H9 (cell line): ENCODE results near the gene ILF2. TPM values are rescaled to one million over a fixed set of nuclear protein-coding genes. Genes with fewer than 3 reads are reported as not detected.
A peak's percentile ranks its signal among the peaks of the same experiment; 100 is the strongest.
"Not testable (repeated sequence)": the region's sequence is repeated elsewhere in the genome, so short reads cannot be mapped to it uniquely, and the experiment has no call there.

Experiments
- DNase-seq: peaks from one replicate; pipeline ENCODE4 v3.0.0-alpha.2; 2017
- H2AFZ ChIP-seq: one replicate; pipeline ENCODE4 v1.6.1; 2013; ENCODE audit warnings: mild to moderate bottlenecking, low read length, control low read depth, moderate library complexity
- H2AK5ac ChIP-seq: 2 replicates; pipeline ENCODE4 v1.6.1; 2013; ENCODE audit warnings: low read length, control low read depth, mixed read lengths; ENCODE audit not compliant: insufficient read length
- H2BK120ac ChIP-seq: one replicate; pipeline ENCODE4 v1.6.1; 2013; ENCODE audit warnings: low read depth, mild to moderate bottlenecking, low read length, control low read depth, inconsistent platforms; ENCODE audit not compliant: poor library complexity, severe bottlenecking
- H2BK12ac ChIP-seq: 2 replicates; pipeline ENCODE4 v1.6.1; 2013; ENCODE audit warnings: low read length, control low read depth, mixed read lengths, low read depth; ENCODE audit not compliant: insufficient read length
- H2BK15ac ChIP-seq: 2 replicates; pipeline ENCODE4 v1.6.1; 2013; ENCODE audit warnings: low read depth, low read length, control low read depth
- H2BK20ac ChIP-seq: one replicate; pipeline ENCODE4 v1.6.1; 2013; ENCODE audit warnings: low read depth, mild to moderate bottlenecking, low read length, control low read depth, inconsistent platforms; ENCODE audit not compliant: poor library complexity, severe bottlenecking
- H2BK5ac ChIP-seq: 2 replicates; pipeline ENCODE4 v1.6.1; 2013; ENCODE audit warnings: low read length, control low read depth, mixed read lengths; ENCODE audit not compliant: insufficient read length
- H3K14ac ChIP-seq: 2 replicates; pipeline ENCODE4 v1.6.1; 2013; ENCODE audit warnings: low read length, control low read depth; ENCODE audit not compliant: insufficient read depth
- H3K18ac ChIP-seq: 2 replicates; pipeline ENCODE4 v1.6.1; 2013; ENCODE audit warnings: low read depth, mild to moderate bottlenecking, mixed read lengths, low read length, control low read depth; ENCODE audit not compliant: insufficient read length
- H3K23ac ChIP-seq: 2 replicates; pipeline ENCODE4 v1.6.1; 2013; ENCODE audit warnings: low read length, control low read depth, mixed read lengths, low read depth; ENCODE audit not compliant: insufficient read length
- H3K23me2 ChIP-seq: 2 replicates; pipeline ENCODE4 v1.6.1; 2013; ENCODE audit warnings: low read depth, mild to moderate bottlenecking, mixed read lengths, low read length, control low read depth; ENCODE audit not compliant: insufficient read length, poor library complexity, severe bottlenecking
- H3K27ac ChIP-seq: 2 replicates; pipeline ENCODE4 v1.5.1; 2013; ENCODE audit warnings: low read length, control low read depth, mixed read lengths, low read depth; ENCODE audit not compliant: insufficient read length
- H3K27me3 ChIP-seq: 2 replicates; pipeline ENCODE4 v1.6.1; 2013; ENCODE audit warnings: low read length, control low read depth, inconsistent platforms; ENCODE audit not compliant: insufficient read depth
- H3K4ac ChIP-seq: 2 replicates; pipeline ENCODE4 v1.6.1; 2013; ENCODE audit warnings: low read depth, mild to moderate bottlenecking, control low read depth, inconsistent platforms, low read length, moderate library complexity
- H3K4me1 ChIP-seq: 2 replicates; pipeline ENCODE4 v1.6.1; 2013; ENCODE audit warnings: low read length, control low read depth, inconsistent platforms; ENCODE audit not compliant: insufficient read depth
- H3K4me2 ChIP-seq: 2 replicates; pipeline ENCODE4 v1.6.1; 2013; ENCODE audit warnings: low read length, control low read depth, mixed read lengths; ENCODE audit not compliant: insufficient read length, insufficient read depth
- H3K56ac ChIP-seq: 2 replicates; pipeline ENCODE4 v1.6.1; 2013; ENCODE audit warnings: low read depth, mild to moderate bottlenecking, mixed read lengths, low read length, control low read depth; ENCODE audit not compliant: insufficient read length
- H3K79me1 ChIP-seq: 2 replicates; pipeline ENCODE4 v1.6.1; 2013; ENCODE audit warnings: low read depth, mild to moderate bottlenecking, moderate library complexity, low read length, control low read depth, inconsistent platforms; ENCODE audit not compliant: insufficient read depth, poor library complexity, severe bottlenecking
- H3K79me2 ChIP-seq: 2 replicates; pipeline ENCODE4 v1.6.1; 2013; ENCODE audit warnings: low read length, control low read depth, inconsistent platforms; ENCODE audit not compliant: insufficient read depth
- H3K9ac ChIP-seq: 2 replicates; pipeline ENCODE4 v1.6.1; 2013; ENCODE audit warnings: low read length, control low read depth, mixed read lengths; ENCODE audit not compliant: insufficient read length; ENCODE audit errors: extremely low read depth
- H3K9me3 ChIP-seq: one replicate; pipeline ENCODE4 v1.6.1; 2013; ENCODE audit warnings: low read depth, low read length, inconsistent platforms; ENCODE audit not compliant: control insufficient read depth
- H3T11ph ChIP-seq: one replicate; pipeline ENCODE4 v1.6.1; 2013; ENCODE audit warnings: mild to moderate bottlenecking, low read length, control low read depth, inconsistent platforms
- H4K20me1 ChIP-seq: one replicate; pipeline ENCODE4 v1.6.1; 2013; ENCODE audit not compliant: control insufficient read depth, insufficient read length, insufficient read depth
- H4K5ac ChIP-seq: 2 replicates; pipeline ENCODE4 v1.6.1; 2013; ENCODE audit warnings: low read depth, mild to moderate bottlenecking, mixed read lengths, low read length, control low read depth; ENCODE audit not compliant: insufficient read length
- H4K8ac ChIP-seq: replicated peaks from 2 replicates; pipeline ENCODE4 v1.6.1; 2013; ENCODE audit warnings: low read length, control low read depth, mixed read lengths, low read depth; ENCODE audit not compliant: insufficient read length
- H4K91ac ChIP-seq: 2 replicates; pipeline ENCODE4 v1.6.1; 2013; ENCODE audit warnings: low read depth, mild to moderate bottlenecking, moderate library complexity, mixed read lengths, low read length, control low read depth; ENCODE audit not compliant: insufficient read length
- H3K27ac Mint-ChIP-seq, 3 experiments: 2 replicates in 2 of 3; 3 replicates in 1 of 3; pipeline ENCODE4 v1.8.0; 2020 to 2021; ENCODE audit warnings: mixed read lengths in 3 of 3, mild to moderate bottlenecking in 1 of 3, moderate library complexity in 1 of 3
- H3K27me3 Mint-ChIP-seq: 2 replicates; pipeline ENCODE4 v1.8.0; 2021; ENCODE audit warnings: low read depth, mild to moderate bottlenecking, moderate library complexity, mixed read lengths
- H3K36me3 Mint-ChIP-seq, 3 experiments: 2 replicates in 2 of 3; 3 replicates in 1 of 3; pipeline ENCODE4 v1.8.0; 2020 to 2021; ENCODE audit warnings: low read depth in 3 of 3, mixed read lengths in 3 of 3; ENCODE audit not compliant: insufficient read depth in 1 of 3
- H3K4me1 Mint-ChIP-seq, 2 experiments: 2 replicates each; pipeline ENCODE4 v1.8.0; 2020; ENCODE audit warnings: mixed read lengths in 2 of 2
- H3K4me3 Mint-ChIP-seq, 2 experiments: 2 replicates in 1 of 2; 3 replicates in 1 of 2; pipeline ENCODE4 v1.8.0; 2020 to 2021; ENCODE audit warnings: mild to moderate bottlenecking in 2 of 2, mixed read lengths in 2 of 2, moderate library complexity in 1 of 2
- H3K9me3 Mint-ChIP-seq, 2 experiments: 2 replicates in 1 of 2; 3 replicates in 1 of 2; pipeline ENCODE4 v1.8.0; 2020; ENCODE audit warnings: mild to moderate bottlenecking in 2 of 2, mixed read lengths in 2 of 2, moderate library complexity in 1 of 2
- CTCF ChIP-seq: fragments of 200-600 bp; sonication (generic); conservative IDR thresholded peaks from 3 replicates; pipeline ENCODE4 v1.8.0; 2021; ENCODE audit warnings: antibody characterized with exemption, mild to moderate bottlenecking
- WGBS: extraction: QIAGEN DNeasy Blood & Tissue Kit; methylation state at CpG from one replicate; pipeline ENCODE4 v1.1.7; 2013; ENCODE audit warnings: missing lambda C conversion rate, low lambda C conversion rate, mixed read lengths; ENCODE audit not compliant: insufficient read length; ENCODE audit errors: extremely low coverage; 5-methylcytosine and 5-hydroxymethylcytosine counted together
- total RNA-seq: library from RNA; stranded (reverse); gene quantifications from 2 replicates; pipeline ENCODE4 v1.2.1, GENCODE V29; 2021

Gene ILF2
- total RNA-seq, 1 experiment from 2014 or later = 357 TPM

GRCh38 chr1:153669606-153670005, 1.2 kb downstream of the ILF2 start:
- Mint-ChIP-seq H3K27me3 (no peaks in the 10 kb centered on the region; the same call in 1 of the 2 replicates), H3K4me3 (no peak overlapping the region), H3K27ac (peak overlapping the region in 1 of 3 experiments; percentile 59; a peak in 3 of 7 replicates), H3K36me3 (peaks cover 0 to 58% (median 55%) of the 10 kb centered on the region in 3 experiments; a peak in 4 of 7 replicates), H3K9me3 (no peaks in the 10 kb centered on the region), H3K4me1 (peaks cover 9 to 12% of the 10 kb centered on the region in 2 experiments; a peak in 3 of 4 replicates)
- H2AFZ ChIP-seq = no peak overlapping the region
- peaks cover 15% of the 10 kb centered on the region for H3K79me2 ChIP-seq
- H3K27ac ChIP-seq = no peak overlapping the region
- H2BK12ac ChIP-seq = no peak overlapping the region
- H3K23me2 ChIP-seq = peaks cover 11% of the 10 kb centered on the region
- no peak overlapping the region for H2AK5ac ChIP-seq
- H2BK15ac ChIP-seq = no peak overlapping the region
- no peak overlapping the region for H4K91ac ChIP-seq
- DNase-seq = no peak
- no peak overlapping the region for H4K8ac ChIP-seq
- H3K56ac ChIP-seq = no peak overlapping the region
- H3K4me1 ChIP-seq = no peaks in the 10 kb centered on the region
- TF ChIP-seq CTCF = no peak
- H3K18ac ChIP-seq = no peak overlapping the region
- no peaks in the 10 kb centered on the region for H3K9me3 ChIP-seq
- no peak overlapping the region for H2BK5ac ChIP-seq
- H3T11ph ChIP-seq = no peak overlapping the region
- no peak overlapping the region for H2BK120ac ChIP-seq
- no peak overlapping the region for H2BK20ac ChIP-seq
- peaks cover 17% of the 10 kb centered on the region for H3K79me1 ChIP-seq
- H3K9ac ChIP-seq = peak overlapping the region; percentile 97
- no peak overlapping the region for H3K14ac ChIP-seq
- H4K5ac ChIP-seq = no peak overlapping the region
- no peak overlapping the region for H3K4ac ChIP-seq
- peak overlapping the region; percentile 83 for H3K4me2 ChIP-seq
- WGBS = no CpG with 5 or more reads among the region's 6 CpGs
- H3K23ac ChIP-seq = no peak overlapping the region
- H4K20me1 ChIP-seq = no peaks in the 10 kb centered on the region
- H3K27me3 ChIP-seq = no peaks in the 10 kb centered on the region

GRCh38 chr1:153668672-153669071, 2.1 kb downstream of the ILF2 start:
- not testable (repeated sequence) for H3K27me3 ChIP-seq, H2AK5ac ChIP-seq, H2BK12ac ChIP-seq, H3K18ac ChIP-seq, H3K56ac ChIP-seq, H2BK5ac ChIP-seq, H3K4me2 ChIP-seq, H4K8ac ChIP-seq, H2BK20ac ChIP-seq, H4K5ac ChIP-seq, H3K23ac ChIP-seq, H3T11ph ChIP-seq, H3K9me3 Mint-ChIP-seq, H3K27ac Mint-ChIP-seq, H4K91ac ChIP-seq, H3K14ac ChIP-seq, H3K9me3 ChIP-seq, H3K9ac ChIP-seq, H4K20me1 ChIP-seq, DNase-seq, H2AFZ ChIP-seq, H2BK15ac ChIP-seq, H3K4ac ChIP-seq, H3K27me3 Mint-ChIP-seq, H2BK120ac ChIP-seq, H3K27ac ChIP-seq, H3K4me1 ChIP-seq
- H3K79me1 ChIP-seq = peaks cover 17% of the 10 kb centered on the region
- Mint-ChIP-seq H3K4me3 (peak overlapping the region in 1 of 2 experiments; percentile 68; a peak in 1 of 5 replicates), H3K4me1 (peaks cover 9 to 12% of the 10 kb centered on the region in 2 experiments; a peak in 3 of 4 replicates), H3K36me3 (peaks cover 0 to 67% (median 62%) of the 10 kb centered on the region in 3 experiments; a peak in 4 of 7 replicates)
- H3K23me2 ChIP-seq = peaks cover 11% of the 10 kb centered on the region
- peaks cover 15% of the 10 kb centered on the region for H3K79me2 ChIP-seq
- no CpG with 5 or more reads among the region's 8 CpGs for WGBS
